G401.6 (cell line): ENCODE results near the gene TINAGL1.
"Not testable (repeated sequence)": the region's sequence is repeated elsewhere in the genome, so short reads cannot be mapped to it uniquely, and the experiment has no call there.

ENCODE experiments used
- FAIRE-seq: peaks from 2 replicates; lab custom pipeline; 2012; peaks lifted over from hg19 to GRCh38; lab: Jason Lieb, UNC

The TINAGL1 gene

GRCh38 chr1:31583995-31584868 is 7.9 kb downstream of the TINAGL1 start:
- no peak for FAIRE-seq

- FAIRE-seq: no peak
Measured at GRCh38 chr1:31584869-31585735, 8.8 kb downstream of the TINAGL1 start.

GRCh38 chr1:31585736-31586365 is 9.5 kb downstream of the TINAGL1 start:
- FAIRE-seq: no peak

- FAIRE-seq: no peak
Measured at GRCh38 chr1:31586376-31587327, 10.3 kb downstream of the TINAGL1 start.

- not testable (repeated sequence) for FAIRE-seq
Measured at GRCh38 chr1:31587328-31587699, 11.0 kb downstream of the TINAGL1 start.

GRCh38 chr1:31587720-31588423 is 11.6 kb downstream of the TINAGL1 start:
- no peak for FAIRE-seq

- no peak for FAIRE-seq
Measured at GRCh38 chr1:31588751-31589515, 12.6 kb downstream of the TINAGL1 start.

- FAIRE-seq: no peak
Measured at GRCh38 chr1:31591425-31592093, 15.2 kb downstream of the TINAGL1 start.

GRCh38 chr1:31592132-31592531 is 15.8 kb downstream of the TINAGL1 start:
- FAIRE-seq: no peak

GRCh38 chr1:31593136-31593665 is 16.9 kb downstream of the TINAGL1 start:
- no peak for FAIRE-seq

GRCh38 chr1:31593770-31594632 is 17.7 kb downstream of the TINAGL1 start:
- peak; percentile 3 for FAIRE-seq

- no peak for FAIRE-seq
Measured at GRCh38 chr1:31595836-31596736, 19.8 kb downstream of the TINAGL1 start.

GRCh38 chr1:31596737-31597097 is 20.4 kb downstream of the TINAGL1 start:
- FAIRE-seq: no peak

GRCh38 chr1:31598980-31599379 is 22.7 kb downstream of the TINAGL1 start:
- no peak for FAIRE-seq

GRCh38 chr1:31600641-31601040 is 24.3 kb downstream of the TINAGL1 start:
- FAIRE-seq: no peak

GRCh38 chr1:31602081-31602480 is 25.8 kb downstream of the TINAGL1 start:
- FAIRE-seq: no peak

- FAIRE-seq: no peak
Measured at GRCh38 chr1:31605908-31606427, 29.7 kb downstream of the TINAGL1 start.
